Heart left ventricle (tissue), 16 donors: Measurements from ENCODE around the gene PTPRH. TPM values are rescaled to one million over a fixed set of nuclear protein-coding genes. Genes with fewer than 3 reads are reported as not detected.

Experiments used
- ATAC-seq, 4 donors: fragments of 200-7000 bp; cut with Tn5 transposase; one replicate each; pipeline ENCODE4 v1.9.1; 2020 to 2022; ENCODE audit warnings: moderate library complexity in 4 of 4, mild to moderate bottlenecking in 3 of 4, moderate number of reproducible peaks in 1 of 4
- DNase-seq, 5 donors: peaks; one replicate each; pipeline ENCODE4 v3.0.0-alpha.2; 2020
- H3K27ac ChIP-seq, 12 donors: fragments of 200-600 bp; sonication (generic) in 4 of 12; one replicate each; pipeline versions ENCODE4 v1.5.0 to v1.8.0; 2016 to 2022; ENCODE audit warnings: mild to moderate bottlenecking in 2 of 12
- H3K27me3 ChIP-seq, 9 donors: fragments of 200-600 bp; sonication (generic) in 2 of 9; one replicate each; pipeline versions ENCODE4 v1.5.1 to v1.8.0; 2016 to 2022; ENCODE audit warnings: mild to moderate bottlenecking in 3 of 9
- H3K36me3 ChIP-seq, 9 donors: fragments of 200-600 bp; sonication (generic) in 2 of 9; one replicate each; pipeline versions ENCODE4 v1.5.0 to v1.8.0; 2018 to 2022; ENCODE audit warnings: mild to moderate bottlenecking in 2 of 9
- H3K4me1 ChIP-seq, 12 donors: fragments of 200-600 bp; sonication (generic) in 4 of 12; one replicate each; pipeline versions ENCODE4 v1.5.0 to v1.8.0; 2016 to 2022; ENCODE audit warnings: mild to moderate bottlenecking in 3 of 12
- H3K4me3 ChIP-seq, 12 donors: fragments of 200-600 bp; sonication (generic) in 4 of 12; one replicate each; pipeline versions ENCODE4 v1.5.0 to v1.8.0; 2017 to 2022; ENCODE audit warnings: mild to moderate bottlenecking in 9 of 12, moderate library complexity in 4 of 12
- H3K9me3 ChIP-seq, 12 donors: fragments of 200-600 bp; sonication (generic) in 4 of 12; one replicate each; pipeline versions ENCODE4 v1.5.0 to v1.8.0; 2016 to 2022; ENCODE audit warnings: mild to moderate bottlenecking in 1 of 12
- CTCF ChIP-seq, 12 donors: fragments of 200-600 bp; sonication (generic) in 4 of 12; IDR thresholded peaks; one replicate each; pipeline versions ENCODE4 v1.5.0 to v1.8.0; 2018 to 2022; ENCODE audit warnings: antibody characterized with exemption in 12 of 12, mild to moderate bottlenecking in 5 of 12
- POLR2A ChIP-seq, 2 donors: fragments of 450-650 bp; IDR thresholded peaks; one replicate each; pipeline ENCODE4 v1.6.1; 2017; ENCODE audit warnings: antibody characterized with exemption in 2 of 2, mild to moderate bottlenecking in 2 of 2, moderate library complexity in 2 of 2
- WGBS, 4 donors: extraction: QIAGEN DNeasy Blood & Tissue Kit in 2 of 4; methylation state at CpG; one replicate each; pipeline versions ENCODE4 v1.1.5 to v1.1.7; 2013 to 2018; 5-methylcytosine and 5-hydroxymethylcytosine counted together
- intact Hi-C, 10 donors: fragments of 100-400 bp; cut with DNase I; formaldehyde crosslinking; loops; one replicate each; pipeline versions ENCODE4 v1.11.1 to v1.14.2; 2022
- polyA plus RNA-seq, 2 donors: library from polyadenylated mRNA; stranded (reverse); fragments of 200-250 nt; gene quantifications; one replicate each; pipeline ENCODE4 v1.2.3, GENCODE V29; 2013
- total RNA-seq, 9 donors: library from RNA; depleted of rRNA in 2 of 9; stranded (reverse); fragments of >200 nt in 2 of 9; fragmentation: NEBNext Ultra II Directional in 3 of 9; extraction: Animal tissue kit (Norgen Biotek cat#: 25700) in 3 of 9; gene quantifications; one replicate each; pipeline versions ENCODE4 v1.1.0 to v1.2.4, GENCODE V29; 2016 to 2023
- donor health status: ischemic (EF 13 %, LVEDD 7.1; RV severe dilation, severe dysfunction).
- donor health status: healthy with polysubstance abuse.
- donor health status: DM: no; HTN: yes; CAD: no.
- donor health status: DM: no; HTN: no; CAD: no.
- donor health status: ischemic (EF 25% LVEDD 6.9; RV normal size, moderate dysfunction).
- donor health status: ischemic (EF 25% LVEDD 5.7; RV mildly dilated, moderate dysfunction).
- donor health status: healthy.
- donor health status: DM: yes; HTN: yes; CAD: no.
- donor health status: ischemic (EF 35%, LVEDD 5.7; RV mildly dilated, moderate dysfunction).
- donor health status: nonischemic (EF 11% LVEDD 7.7; RV severe dilation, severe dysfunction).
- donor health status: DM: yes; HTN: yes; CAD: no.
- donor health status: PGD.
- donor health status: ischemic (EF 29% LVEDD 5.4; RV normal size, mild dysfunction).
- donor health status: nonischemic (EF 23%, LVEDD 6.1; RV moderate dilation, normal function).

The PTPRH gene
- total and polyA plus RNA-seq, 11 donors, result 0.75 to 11.4 (median 2.3) TPM

DNA sequence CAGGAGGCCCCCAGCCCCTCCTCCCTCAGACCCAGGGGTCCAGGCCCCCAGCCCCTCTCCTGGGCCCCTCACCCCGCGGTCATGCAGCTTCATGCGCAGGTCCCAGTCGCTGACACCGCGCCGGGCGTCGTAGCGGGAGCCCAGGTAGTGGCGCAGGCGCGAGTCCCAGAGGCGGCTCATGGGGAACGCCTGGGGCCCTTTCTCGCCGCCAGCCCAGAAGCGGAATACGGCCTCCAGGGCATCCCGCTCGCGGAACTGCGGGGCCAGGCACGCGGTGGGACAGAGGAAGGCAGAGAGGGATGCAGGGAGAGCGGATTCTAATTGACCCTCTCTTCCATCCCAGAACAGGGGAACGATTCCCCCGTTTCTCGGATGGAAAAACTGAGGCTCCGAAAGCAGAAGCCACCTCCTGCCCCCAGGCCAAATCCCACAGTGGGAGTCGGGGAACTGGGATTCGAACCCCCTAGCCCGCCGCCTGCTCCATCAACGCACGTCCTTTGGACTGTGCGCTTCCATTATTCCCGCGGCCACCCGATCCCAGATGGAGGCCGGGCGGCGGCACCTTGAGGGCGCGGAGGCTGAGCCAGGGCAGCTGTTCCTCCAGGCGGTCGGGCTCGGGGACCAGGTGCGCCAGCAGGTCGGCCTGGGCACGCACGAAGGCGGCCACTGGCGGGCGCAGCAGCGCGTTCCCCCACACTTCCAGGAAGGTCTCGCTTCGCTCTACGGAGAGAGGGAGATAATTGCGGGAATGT is 47.6 kb downstream of the PTPRH start:
- Histone ChIP-seq H3K27ac (peak overlapping the region in 1 of 12 donors; percentile 95), H3K9me3 (no peaks in the 10 kb centered on the region), H3K4me1 (peaks cover 0 to 42% (median 14%) of the 10 kb centered on the region in 12 donors), H3K27me3 (peaks cover 2 to 65% (median 23%) of the 10 kb centered on the region in 9 donors), H3K4me3 (no peak overlapping the region), H3K36me3 (peaks cover 0 to 23% (median 0%) of the 10 kb centered on the region in 9 donors)
- DNase-seq (no peak), ATAC-seq (no peak)
- intact Hi-C loops, result no loop called here
- no peak for TF ChIP-seq CTCF (IDR thresholded peaks at IDR 0.05)
- no peak for TF ChIP-seq POLR2A (IDR thresholded peaks at IDR 0.05)
- WGBS, 4 donors, result 40 to 57% (median 52%) methylated on average over 46 to 61 of the region's 61 CpGs

GRCh38 chr19:55160986-55161365 is 48.3 kb downstream of the PTPRH start:
- Histone ChIP-seq H3K27ac (peak overlapping the region in 3 of 12 donors; percentile 29 to 95 (median 33)), H3K4me3 (peak overlapping the region in 6 of 12 donors; percentile 4 to 83 (median 42)), H3K27me3 (peaks cover 0 to 64% (median 26%) of the 10 kb centered on the region in 9 donors), H3K9me3 (no peaks in the 10 kb centered on the region), H3K36me3 (peaks cover 0 to 26% (median 0%) of the 10 kb centered on the region in 9 donors), H3K4me1 (peaks cover 0 to 43% (median 12%) of the 10 kb centered on the region in 12 donors)
- DNase-seq (no peak), ATAC-seq (no peak)
- WGBS, 4 donors, result 20 to 30% (median 26%) methylated on average over 2 to 32 of the region's 32 CpGs
- intact Hi-C loops, result no loop called here
- TF ChIP-seq POLR2A (IDR thresholded peaks at IDR 0.05) (no peak), CTCF (IDR thresholded peaks at IDR 0.05) (no peak)

DNA sequence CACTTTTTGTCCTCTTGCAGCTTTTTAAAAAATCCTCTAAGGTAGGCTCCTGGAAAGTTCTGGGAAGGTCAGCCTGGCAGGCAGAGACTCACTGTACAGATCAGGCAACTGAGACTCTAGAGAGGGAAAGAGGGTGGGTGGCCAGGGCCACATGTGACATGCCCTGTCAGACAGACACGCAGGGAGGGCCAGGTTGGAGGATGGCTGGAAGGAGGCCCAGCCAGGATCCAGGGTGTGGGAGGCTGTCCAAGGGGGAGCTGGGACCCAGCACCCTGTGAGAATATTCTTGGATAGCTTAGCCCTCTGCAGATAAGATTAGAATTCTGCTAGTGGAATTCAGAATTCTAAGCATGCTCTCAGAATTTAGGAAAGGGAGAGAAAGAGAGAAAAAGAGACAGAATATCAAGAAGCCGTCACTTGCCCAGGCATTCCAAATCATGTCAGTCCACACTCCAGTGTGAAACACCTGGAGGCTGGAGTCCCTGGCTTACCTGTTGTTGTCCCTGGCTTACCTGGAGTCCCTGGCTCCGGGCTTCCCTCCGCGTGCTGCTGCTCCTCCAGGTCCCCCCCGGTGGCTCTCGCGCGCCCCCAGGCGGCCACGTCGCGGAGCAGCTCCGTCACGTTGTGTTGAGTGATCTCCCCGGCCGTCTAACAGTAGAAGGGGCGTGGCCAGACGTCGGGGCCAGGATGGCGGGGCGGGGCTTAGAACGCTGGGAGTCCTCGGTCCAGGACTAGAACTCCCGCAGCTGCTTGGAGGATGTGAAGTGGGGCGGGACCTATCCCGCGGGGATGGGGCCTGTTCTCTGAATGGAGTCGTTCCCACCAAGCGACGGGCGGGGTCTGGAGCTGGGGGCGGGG is 48.9 kb downstream of the PTPRH start:
- peak; percentile 18 to 53 (median 47) for ATAC-seq
- H3K27me3 ChIP-seq, result peaks cover 0 to 61% (median 26%) of the 10 kb centered on the region in 9 donors
- peak overlapping the region in 11 of 12 donors; percentile 53 to 100 (median 95) for H3K27ac ChIP-seq
- DNase-seq, result peak; percentile 86 to 92 (median 89)
- H3K9me3 ChIP-seq, result no peaks in the 10 kb centered on the region
- WGBS, 4 donors, result 3 to 11% (median 5%) methylated on average over 6 to 33 of the region's 33 CpGs
- intact Hi-C loops, result no loop called here
- H3K4me1 ChIP-seq, result peaks cover 0 to 41% (median 11%) of the 10 kb centered on the region in 12 donors
- H3K4me3 ChIP-seq, result peak overlapping the region in 9 of 12 donors; percentile 1 to 83 (median 53)
- peaks cover 0 to 27% (median 0%) of the 10 kb centered on the region in 9 donors for H3K36me3 ChIP-seq
- TF ChIP-seq CTCF (IDR thresholded peaks at IDR 0.05) (peak; percentile 74 to 92 (median 86)), POLR2A (IDR thresholded peaks at IDR 0.05) (no peak)
